Activated CD4-positive, alpha-beta T cell treated with anti-CD3 and anti-CD28 coated beads, Interleukin-2, amount 50 U/mL, for 4 hours (primary cell): ENCODE data around the gene ERBB2.

ENCODE experiments used
- DNase-seq, 2 experiments: peaks; one replicate each; pipeline ENCODE4 v3.0.0-alpha.2; 2020

ERBB2 gene

GRCh38 chr17:39666231-39666600 lies 33.6 kb upstream of the ERBB2 start:
- no peak for DNase-seq

- DNase-seq: no peak
Measured at GRCh38 chr17:39666601-39667261, 33.1 kb upstream of the ERBB2 start.

GRCh38 chr17:39667262-39667944 lies 32.5 kb upstream of the ERBB2 start:
- no peak for DNase-seq

- DNase-seq: peak; percentile 63 to 65
Measured at GRCh38 chr17:39667945-39668924, 31.6 kb upstream of the ERBB2 start, which contains the start of gene PNMT. TSS of gene PNMT (plus strand) at chr17:39668453. CDS start at chr17:39668476, 23 bp downstream.

GRCh38 chr17:39669897-39670735 lies 29.7 kb upstream of the ERBB2 start:
- DNase-seq: no peak

- no peak for DNase-seq
Measured at GRCh38 chr17:39670746-39671145, 29.1 kb upstream of the ERBB2 start.

GRCh38 chr17:39671651-39672521 lies 28.0 kb upstream of the ERBB2 start:
- DNase-seq: no peak

GRCh38 chr17:39672522-39673334 lies 27.1 kb upstream of the ERBB2 start:
- no peak for DNase-seq

- no peak for DNase-seq
Measured at GRCh38 chr17:39673335-39674081, 26.4 kb upstream of the ERBB2 start.

- DNase-seq: no peak
Measured at GRCh38 chr17:39674179-39674578, 25.7 kb upstream of the ERBB2 start.

GRCh38 chr17:39674702-39675389 lies 25.0 kb upstream of the ERBB2 start:
- DNase-seq: no peak

- no peak for DNase-seq
Measured at GRCh38 chr17:39675390-39676082, 24.3 kb upstream of the ERBB2 start.

GRCh38 chr17:39676198-39676819 lies 23.6 kb upstream of the ERBB2 start:
- DNase-seq: no peak

GRCh38 chr17:39677072-39677471 lies 22.8 kb upstream of the ERBB2 start:
- DNase-seq: no peak

- DNase-seq: no peak
Measured at GRCh38 chr17:39677542-39678339, 22.1 kb upstream of the ERBB2 start.

GRCh38 chr17:39678340-39679116 lies 21.3 kb upstream of the ERBB2 start:
- no peak for DNase-seq
